Stimulated activated memory B cell treated with anti-CD40 and anti-IgM and Interleukin-4, amounts not matched to agents 10 μg/mL and 1 μg/mL and 100 μg/mL, for 72 hours (primary cell): Measurements from ENCODE around the gene COL15A1.

Experiments
- ATAC-seq: fragments of 150-1000 bp; cut with Tn5 transposase; 2 replicates; pipeline ENCODE4 v1.10.0; 2021
- H3K27ac Mint-ChIP-seq: one replicate; pipeline ENCODE4 v1.8.0; 2022; ENCODE audit warnings: mild to moderate bottlenecking, mixed read lengths
- H3K27me3 Mint-ChIP-seq: one replicate; pipeline ENCODE4 v1.8.0; 2022; ENCODE audit warnings: mixed read lengths
- H3K36me3 Mint-ChIP-seq: one replicate; pipeline ENCODE4 v1.8.0; 2022; ENCODE audit warnings: mixed read lengths
- H3K4me1 Mint-ChIP-seq: one replicate; pipeline ENCODE4 v1.8.0; 2022; ENCODE audit warnings: mixed read lengths
- H3K4me3 Mint-ChIP-seq: one replicate; pipeline ENCODE4 v1.8.0; 2022; ENCODE audit warnings: mild to moderate bottlenecking, moderate library complexity, mixed read lengths
- H3K9me3 Mint-ChIP-seq: one replicate; pipeline ENCODE4 v1.8.0; 2022; ENCODE audit warnings: mixed read lengths

COL15A1 gene

DNA sequence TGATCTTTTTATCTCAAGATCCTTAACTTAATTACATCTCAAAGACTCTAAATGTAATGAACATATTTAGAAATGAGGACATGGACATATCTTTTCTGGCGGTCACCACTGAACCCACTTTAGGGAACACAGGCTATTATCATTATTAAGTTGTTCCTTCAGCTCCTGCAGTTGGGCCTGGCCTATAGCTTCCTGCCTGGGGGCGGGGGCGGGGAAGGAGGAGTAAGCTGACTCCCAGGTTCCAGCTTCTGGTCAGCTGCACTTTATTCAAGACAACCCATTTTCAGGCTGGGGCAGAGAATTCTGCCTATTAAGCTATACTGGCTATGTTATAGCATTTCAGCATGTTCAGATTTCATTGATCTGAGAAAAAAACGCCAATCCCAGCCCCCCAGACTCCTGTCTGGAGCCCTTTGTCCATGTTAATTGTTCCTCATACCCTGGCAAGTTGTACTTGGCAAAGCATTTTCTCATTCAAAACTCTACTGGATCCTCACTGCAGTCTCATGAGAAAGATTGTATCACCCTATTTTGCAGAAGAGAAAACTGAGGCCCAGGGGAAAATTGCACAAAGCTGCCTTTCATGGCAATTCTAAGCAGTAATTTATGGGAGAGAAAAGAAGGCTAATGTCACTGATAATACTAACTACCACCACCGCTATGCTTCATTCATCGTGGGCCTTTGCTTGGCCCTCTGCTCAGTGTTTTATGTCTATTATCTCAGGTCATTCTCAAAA lies 25.1 kb downstream of the COL15A1 start:
- no peak for ATAC-seq
- no peak overlapping the region for H3K27ac Mint-ChIP-seq
- H3K9me3 Mint-ChIP-seq = no peaks in the 10 kb centered on the region
- H3K4me3 Mint-ChIP-seq = no peak overlapping the region
- H3K4me1 Mint-ChIP-seq = no peaks in the 10 kb centered on the region
- H3K27me3 Mint-ChIP-seq = peaks cover 9% of the 10 kb centered on the region
- H3K36me3 Mint-ChIP-seq = no peaks in the 10 kb centered on the region

DNA sequence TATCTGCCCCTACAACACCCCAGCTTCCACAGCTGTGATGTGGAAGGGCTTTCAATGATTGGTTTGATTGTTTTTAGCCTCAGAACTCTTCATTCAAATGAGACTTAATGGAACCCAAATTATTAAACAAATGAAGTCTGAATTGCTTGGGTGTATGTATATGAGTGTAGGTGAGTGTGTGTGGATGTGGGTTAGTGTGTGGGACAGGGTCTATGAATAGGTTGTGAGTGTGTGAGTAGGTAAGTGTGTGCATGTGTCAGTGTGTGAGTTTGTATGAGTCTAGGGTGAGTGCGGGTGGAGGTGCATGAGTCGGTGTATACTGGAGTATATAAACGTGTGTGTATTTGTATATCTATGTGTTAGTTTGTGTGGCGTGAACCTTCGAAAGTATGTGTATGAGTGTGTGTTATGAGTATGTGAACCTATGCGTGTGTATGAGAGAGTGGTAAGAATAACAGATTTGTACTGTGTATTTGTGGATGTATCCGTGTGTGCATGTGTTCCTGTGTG lies 26.9 kb downstream of the COL15A1 start:
- Mint-ChIP-seq H3K4me3 (no peak overlapping the region), H3K27me3 (peaks cover 15% of the 10 kb centered on the region), H3K27ac (no peak overlapping the region), H3K4me1 (peaks cover 8% of the 10 kb centered on the region), H3K36me3 (no peaks in the 10 kb centered on the region), H3K9me3 (no peaks in the 10 kb centered on the region)
- no peak for ATAC-seq

DNA sequence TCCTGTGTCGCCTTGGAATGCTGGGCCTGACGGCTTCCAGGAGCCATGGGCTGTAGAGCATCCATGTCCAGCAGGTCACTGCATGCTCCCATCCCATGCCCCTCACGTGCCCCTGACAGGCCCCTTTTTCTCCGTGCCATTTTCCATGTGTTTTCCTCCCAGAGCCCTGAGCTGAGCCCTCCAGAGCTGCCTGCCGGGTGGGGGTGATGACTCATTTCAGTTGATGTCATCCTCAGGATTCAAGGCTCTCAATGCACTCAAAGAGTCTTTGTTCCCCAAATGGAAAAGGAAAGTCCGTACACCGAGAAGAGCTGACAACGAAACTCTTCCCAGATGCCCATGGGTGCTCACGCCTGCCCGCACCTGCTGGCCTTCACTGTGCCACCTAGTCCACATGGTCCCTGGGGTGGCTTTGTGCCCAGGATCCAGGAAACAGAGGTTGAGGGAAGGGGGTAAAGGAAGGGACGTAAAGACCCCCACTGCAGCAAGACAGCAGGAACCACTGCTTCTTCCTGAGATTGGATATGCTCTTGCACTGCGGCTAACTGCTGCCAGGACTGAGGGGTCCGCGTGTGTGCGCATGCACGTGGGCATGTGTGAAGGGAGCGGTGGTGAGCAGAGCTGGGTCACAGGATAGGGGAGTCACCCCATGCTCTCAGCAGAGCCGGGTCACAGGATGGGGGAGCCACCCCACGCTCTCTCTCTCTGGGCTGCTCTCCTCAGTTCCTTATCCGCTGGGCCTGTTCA lies 27.6 kb downstream of the COL15A1 start:
- Mint-ChIP-seq H3K27me3 (peaks cover 20% of the 10 kb centered on the region), H3K9me3 (no peaks in the 10 kb centered on the region), H3K4me3 (no peak overlapping the region), H3K4me1 (peaks cover 8% of the 10 kb centered on the region), H3K27ac (no peak overlapping the region), H3K36me3 (no peaks in the 10 kb centered on the region)
- ATAC-seq = no peak

DNA sequence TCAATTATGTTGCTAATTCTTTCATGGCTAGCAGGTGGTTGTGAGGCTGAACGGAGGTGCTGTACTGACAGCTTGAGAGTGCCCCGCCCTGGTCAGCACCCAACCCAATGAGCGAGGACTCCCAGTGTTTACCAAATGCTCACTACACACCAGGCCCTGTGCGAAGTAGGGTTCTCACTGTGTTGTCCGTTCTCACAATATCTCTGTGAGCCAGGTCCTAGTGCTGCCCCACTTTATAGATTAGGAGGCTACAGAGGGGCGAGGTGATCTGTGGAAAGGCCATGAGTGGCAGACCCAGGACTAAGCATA lies 28.2 kb downstream of the COL15A1 start:
- Mint-ChIP-seq H3K36me3 (no peaks in the 10 kb centered on the region), H3K9me3 (no peaks in the 10 kb centered on the region), H3K4me1 (peaks cover 8% of the 10 kb centered on the region), H3K4me3 (no peak overlapping the region), H3K27ac (no peak overlapping the region), H3K27me3 (peaks cover 20% of the 10 kb centered on the region)
- ATAC-seq = no peak

DNA sequence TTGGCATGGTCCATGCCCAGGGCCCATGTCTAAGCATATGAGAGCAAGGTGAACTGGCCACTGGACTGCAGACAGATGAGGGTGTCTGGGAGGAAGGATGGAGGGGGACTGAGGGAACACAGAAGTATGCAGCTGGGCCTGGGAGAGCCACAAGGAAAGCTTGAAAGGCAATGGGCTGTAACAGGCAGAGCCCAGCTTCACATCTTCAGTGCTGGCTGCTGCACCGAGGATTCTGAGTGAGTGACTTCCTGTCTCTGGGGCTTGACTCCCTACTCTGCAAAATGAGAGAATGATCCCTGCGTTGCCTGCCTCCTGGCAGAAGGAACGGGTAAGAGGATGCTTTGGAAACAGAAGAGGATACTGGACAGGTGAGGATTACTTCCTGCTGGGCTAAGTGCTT lies 29.0 kb downstream of the COL15A1 start:
- H3K27ac Mint-ChIP-seq = no peak overlapping the region
- H3K27me3 Mint-ChIP-seq = peaks cover 28% of the 10 kb centered on the region
- no peak for ATAC-seq
- H3K4me3 Mint-ChIP-seq = no peak overlapping the region
- H3K4me1 Mint-ChIP-seq = peaks cover 8% of the 10 kb centered on the region
- no peaks in the 10 kb centered on the region for H3K9me3 Mint-ChIP-seq
- no peaks in the 10 kb centered on the region for H3K36me3 Mint-ChIP-seq

DNA sequence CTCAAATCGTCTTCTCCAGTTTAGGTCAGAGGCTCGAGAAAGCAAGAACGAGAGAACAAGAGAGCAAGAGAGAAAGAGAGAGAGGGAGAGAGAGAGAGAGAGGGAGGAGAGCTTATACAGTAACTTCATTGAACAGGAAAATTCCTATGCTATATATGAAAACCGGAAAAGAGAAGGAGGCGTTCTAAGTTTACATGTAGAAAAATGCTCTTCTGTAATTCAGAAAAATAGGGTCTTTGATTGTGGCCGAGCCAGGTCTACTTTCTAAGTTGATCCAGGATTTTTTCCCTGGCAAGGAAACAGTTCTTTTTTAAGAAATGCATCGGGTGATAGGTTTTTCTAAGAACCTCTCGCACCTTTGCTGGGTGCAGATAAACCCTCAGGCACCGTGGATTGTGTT lies 29.5 kb downstream of the COL15A1 start:
- no peak overlapping the region for H3K27ac Mint-ChIP-seq
- peaks cover 8% of the 10 kb centered on the region for H3K4me1 Mint-ChIP-seq
- peaks cover 28% of the 10 kb centered on the region for H3K27me3 Mint-ChIP-seq

DNA sequence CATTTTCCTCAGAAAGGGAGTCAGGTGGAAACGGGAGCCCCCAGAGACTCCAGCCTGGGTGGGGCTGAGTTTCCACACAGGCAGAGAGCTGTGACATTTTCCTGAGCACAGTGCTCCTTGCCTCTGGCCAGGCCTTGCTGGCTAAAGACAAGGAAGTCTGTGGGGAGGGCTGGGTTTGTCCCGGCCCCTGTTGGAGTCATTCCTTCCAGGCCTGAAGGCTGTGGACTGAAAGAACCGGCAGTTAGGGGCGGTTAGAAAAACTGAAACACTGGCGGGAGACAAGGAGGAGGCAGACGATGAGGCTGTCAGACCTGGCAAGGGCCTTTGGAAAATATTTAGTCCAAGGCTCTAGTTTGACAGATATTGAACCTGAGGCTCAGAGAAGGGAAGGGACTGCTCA lies 29.9 kb downstream of the COL15A1 start:
- peaks cover 8% of the 10 kb centered on the region for H3K4me1 Mint-ChIP-seq
- no peaks in the 10 kb centered on the region for H3K36me3 Mint-ChIP-seq
- peaks cover 28% of the 10 kb centered on the region for H3K27me3 Mint-ChIP-seq
- no peak overlapping the region for H3K4me3 Mint-ChIP-seq
- no peaks in the 10 kb centered on the region for H3K9me3 Mint-ChIP-seq
- no peak for ATAC-seq
- H3K27ac Mint-ChIP-seq = no peak overlapping the region

More for the DNA sequence above, 29.5 kb downstream of the COL15A1 start:
- ATAC-seq = no peak
- Mint-ChIP-seq H3K9me3 (no peaks in the 10 kb centered on the region), H3K4me3 (no peak overlapping the region), H3K36me3 (no peaks in the 10 kb centered on the region)

DNA sequence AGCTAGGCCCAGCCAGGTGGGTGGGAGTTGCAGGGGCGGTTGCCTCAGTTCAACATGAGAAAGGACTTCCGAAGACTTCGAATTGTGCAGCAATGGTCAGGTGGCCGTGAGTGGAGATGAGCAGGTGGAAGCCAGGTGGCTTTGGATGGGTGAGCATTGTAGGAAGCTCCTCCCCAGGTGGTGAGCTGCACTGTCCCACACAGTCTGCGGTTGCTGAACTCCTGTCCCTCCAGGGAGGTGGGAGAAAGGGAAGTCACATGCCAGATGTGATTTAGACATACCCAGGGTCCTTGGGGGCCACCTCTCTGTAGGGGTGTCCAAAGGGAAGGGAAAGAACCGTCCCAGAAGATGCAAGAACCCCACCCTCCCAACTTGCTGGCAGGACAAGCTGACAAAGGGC lies 30.4 kb downstream of the COL15A1 start:
- no peaks in the 10 kb centered on the region for H3K36me3 Mint-ChIP-seq
- H3K27me3 Mint-ChIP-seq = peaks cover 28% of the 10 kb centered on the region
- no peak overlapping the region for H3K4me3 Mint-ChIP-seq
- H3K4me1 Mint-ChIP-seq = peaks cover 8% of the 10 kb centered on the region
- ATAC-seq = no peak
- H3K9me3 Mint-ChIP-seq = no peaks in the 10 kb centered on the region
- H3K27ac Mint-ChIP-seq = no peak overlapping the region

DNA sequence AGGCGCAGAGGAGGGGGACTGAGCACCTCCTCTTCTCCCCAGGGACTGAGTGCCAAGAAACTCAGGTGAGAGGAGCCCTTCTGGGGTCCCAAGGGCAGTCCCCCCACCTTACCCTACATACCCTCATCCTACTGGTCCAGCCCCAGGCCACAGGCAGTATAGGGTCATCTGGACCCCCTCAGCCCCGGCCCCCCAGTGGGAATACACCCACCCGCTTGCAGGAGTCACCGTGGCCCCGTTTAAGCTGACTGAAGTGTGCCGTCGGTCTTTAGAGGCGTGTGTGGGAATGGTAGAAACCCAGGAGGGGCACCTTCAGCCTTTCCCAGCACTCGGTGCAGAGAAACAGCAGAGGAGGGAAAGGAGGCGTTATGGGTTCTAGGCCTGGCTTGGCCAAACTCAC lies 30.8 kb downstream of the COL15A1 start:
- no peak for ATAC-seq
- Mint-ChIP-seq H3K27ac (no peak overlapping the region), H3K27me3 (peaks cover 28% of the 10 kb centered on the region), H3K4me1 (peaks cover 8% of the 10 kb centered on the region), H3K4me3 (no peak overlapping the region), H3K9me3 (no peaks in the 10 kb centered on the region), H3K36me3 (no peaks in the 10 kb centered on the region)

DNA sequence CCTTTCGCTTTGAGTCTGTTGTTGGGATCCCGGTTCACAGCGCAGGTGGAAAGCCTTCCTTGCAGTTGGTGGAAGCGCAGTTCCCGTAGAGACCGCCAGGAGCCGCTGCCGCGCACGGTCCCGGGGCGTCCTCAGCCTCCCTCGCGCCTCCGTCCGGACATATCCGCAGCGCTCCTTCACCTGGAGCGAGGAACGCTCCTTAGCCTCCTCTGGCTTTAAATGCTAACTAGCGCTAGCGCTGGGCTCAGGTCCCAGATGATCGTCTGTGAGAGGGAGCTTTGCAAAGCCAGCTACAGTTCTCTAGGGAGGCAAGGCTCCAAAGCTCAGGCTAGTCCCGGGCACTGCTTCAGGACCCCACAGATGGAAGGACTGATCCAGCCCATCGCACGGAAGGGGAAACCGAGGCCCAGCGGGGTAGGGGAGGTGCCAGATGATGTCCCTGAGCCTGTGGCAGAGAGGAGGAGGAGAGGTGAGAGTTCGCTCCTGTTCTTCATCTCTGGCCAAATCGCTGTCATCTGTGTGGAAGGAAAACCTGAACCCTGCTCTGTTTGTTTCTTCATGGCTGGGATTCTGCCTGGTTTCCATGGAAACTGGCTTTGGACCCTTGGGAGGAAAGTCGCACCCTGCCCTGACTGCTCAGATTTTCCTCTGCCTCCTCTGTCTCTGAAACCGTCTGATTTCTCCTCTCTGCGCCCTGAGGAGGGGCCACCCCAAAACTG lies 31.4 kb downstream of the COL15A1 start:
- Mint-ChIP-seq H3K27ac (peak overlapping the region; percentile 12), H3K27me3 (peaks cover 28% of the 10 kb centered on the region), H3K4me3 (peak overlapping the region; percentile 30), H3K4me1 (peaks cover 8% of the 10 kb centered on the region), H3K9me3 (no peaks in the 10 kb centered on the region), H3K36me3 (no peaks in the 10 kb centered on the region)
- ATAC-seq = peak; percentile 84

DNA sequence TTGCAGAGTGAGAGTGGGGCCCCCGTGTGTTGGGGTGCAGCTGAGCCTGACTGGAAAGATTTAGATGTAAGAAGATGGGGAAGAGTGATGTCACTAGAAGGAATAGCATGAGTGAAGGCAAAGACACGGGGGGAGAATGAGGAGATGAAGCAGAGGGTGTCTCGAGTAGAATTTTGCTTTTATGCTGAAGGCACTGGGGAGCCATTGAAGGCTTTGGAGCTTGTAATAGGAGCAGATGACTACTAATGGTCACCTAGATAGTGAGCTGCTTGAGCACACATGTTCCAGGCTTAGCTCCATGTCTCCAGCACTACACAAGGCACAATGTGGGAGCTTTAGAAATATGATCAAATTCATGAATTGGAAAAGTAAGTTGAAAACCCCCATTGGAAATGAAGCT lies 32.1 kb downstream of the COL15A1 start:
- Mint-ChIP-seq H3K27me3 (peaks cover 28% of the 10 kb centered on the region), H3K27ac (no peak overlapping the region), H3K4me1 (peaks cover 8% of the 10 kb centered on the region), H3K36me3 (no peaks in the 10 kb centered on the region), H3K4me3 (no peak overlapping the region), H3K9me3 (no peaks in the 10 kb centered on the region)
- no peak for ATAC-seq

DNA sequence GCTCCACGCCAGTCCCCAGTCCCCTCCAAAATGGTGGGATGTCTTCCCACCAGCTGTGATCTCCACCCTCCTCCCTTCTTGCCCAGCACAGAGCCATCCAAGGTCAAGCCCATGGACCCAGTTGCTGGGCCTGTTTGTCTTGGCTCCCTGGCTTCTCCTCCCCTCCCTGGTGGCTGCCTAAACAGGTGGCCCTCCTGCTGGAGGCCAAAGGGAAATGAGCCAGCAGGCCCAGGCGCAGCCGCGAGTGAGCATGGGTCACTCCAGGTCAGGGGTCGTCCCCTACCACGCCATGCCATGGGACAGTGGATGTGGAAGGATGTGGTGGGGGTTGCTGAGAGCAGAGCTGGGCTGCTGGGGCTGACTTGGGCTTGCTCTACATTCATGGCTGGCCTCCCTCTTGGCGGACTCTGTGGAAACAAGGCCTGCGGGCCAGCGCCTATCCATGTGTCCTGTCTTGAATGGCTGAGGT lies 33.6 kb downstream of the COL15A1 start:
- H3K4me1 Mint-ChIP-seq = peaks cover 8% of the 10 kb centered on the region
- no peak overlapping the region for H3K4me3 Mint-ChIP-seq
- no peak overlapping the region for H3K27ac Mint-ChIP-seq
- no peaks in the 10 kb centered on the region for H3K9me3 Mint-ChIP-seq
- no peaks in the 10 kb centered on the region for H3K36me3 Mint-ChIP-seq
- peaks cover 28% of the 10 kb centered on the region for H3K27me3 Mint-ChIP-seq
- no peak for ATAC-seq

DNA sequence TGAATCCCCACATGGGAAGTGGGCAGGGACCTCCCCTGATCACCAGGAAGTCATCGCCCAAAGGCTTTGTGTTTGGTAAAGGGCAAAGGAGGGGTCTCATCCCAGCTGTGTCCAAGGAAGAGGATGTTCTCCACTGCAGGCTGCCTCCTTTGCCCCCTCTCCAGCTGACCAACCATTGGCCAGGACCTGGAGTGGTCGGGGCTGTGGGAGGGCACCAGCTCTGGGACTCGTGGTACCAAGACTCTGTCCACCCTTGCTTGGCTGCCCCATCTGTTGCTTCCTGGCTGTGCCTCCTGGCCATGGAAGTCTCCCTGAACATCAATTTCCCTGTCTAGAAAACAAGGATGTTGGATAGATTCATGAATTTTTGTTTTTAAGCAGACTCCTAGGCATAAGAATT lies 34.1 kb downstream of the COL15A1 start:
- no peak overlapping the region for H3K4me3 Mint-ChIP-seq
- H3K27me3 Mint-ChIP-seq = peaks cover 25% of the 10 kb centered on the region
- no peaks in the 10 kb centered on the region for H3K9me3 Mint-ChIP-seq
- no peak overlapping the region for H3K27ac Mint-ChIP-seq
- H3K36me3 Mint-ChIP-seq = no peaks in the 10 kb centered on the region
- no peak for ATAC-seq
- H3K4me1 Mint-ChIP-seq = peaks cover 8% of the 10 kb centered on the region

DNA sequence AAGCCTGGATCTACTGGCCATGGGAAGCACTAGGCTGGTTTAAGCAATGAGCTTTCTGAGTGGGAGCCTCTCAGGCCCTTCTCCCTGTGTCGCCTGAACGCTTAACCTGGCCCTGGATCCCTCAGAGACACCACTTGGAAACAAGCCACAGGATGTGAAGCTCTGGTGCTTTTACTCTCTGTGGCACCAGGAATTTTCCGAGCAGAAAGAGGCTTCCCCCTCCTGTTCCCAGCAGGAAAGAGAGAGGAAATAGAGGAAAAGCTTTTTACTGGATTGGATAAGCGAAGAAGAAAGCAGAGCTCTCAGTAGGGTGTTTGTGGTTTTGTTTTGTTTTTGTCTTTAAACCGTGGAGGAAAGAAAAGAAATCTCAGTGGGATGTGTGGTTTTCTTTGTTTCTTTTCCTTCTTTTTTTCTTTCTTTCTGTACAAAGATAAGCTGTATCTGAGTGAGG lies 34.5 kb downstream of the COL15A1 start:
- Mint-ChIP-seq H3K9me3 (no peaks in the 10 kb centered on the region), H3K27ac (no peak overlapping the region), H3K36me3 (no peaks in the 10 kb centered on the region), H3K4me1 (peaks cover 8% of the 10 kb centered on the region), H3K27me3 (peaks cover 20% of the 10 kb centered on the region), H3K4me3 (no peak overlapping the region)
- ATAC-seq = no peak

DNA sequence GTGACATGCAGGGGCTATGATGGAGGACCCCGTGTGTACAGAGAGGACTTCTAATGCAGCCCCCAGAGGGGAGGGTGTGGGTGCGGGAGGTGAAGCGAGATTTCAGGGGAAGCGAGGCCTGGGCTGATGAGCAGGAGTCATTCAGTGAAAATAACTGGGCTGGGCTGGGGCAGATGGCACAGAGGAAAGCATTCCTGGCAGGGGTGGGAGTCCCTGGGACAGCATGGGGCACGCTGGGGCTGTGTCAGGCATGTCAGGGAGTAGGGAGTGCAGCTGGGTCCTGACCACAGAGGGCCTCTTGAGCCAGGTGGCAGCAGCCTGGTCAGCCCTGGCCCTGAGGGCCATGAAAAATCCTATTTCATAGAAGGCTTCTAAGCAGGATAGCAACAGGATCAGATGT lies 36.6 kb downstream of the COL15A1 start:
- no peak for ATAC-seq
- Mint-ChIP-seq H3K4me3 (no peak overlapping the region), H3K9me3 (no peaks in the 10 kb centered on the region), H3K36me3 (no peaks in the 10 kb centered on the region), H3K27me3 (peaks cover 16% of the 10 kb centered on the region), H3K27ac (no peak overlapping the region), H3K4me1 (peaks cover 3% of the 10 kb centered on the region)
